Endodermal cell (in vitro differentiated cells): ENCODE data around the gene ARHGAP10. TPM values are rescaled to one million over a fixed set of nuclear protein-coding genes. Genes with fewer than 3 reads are reported as not detected.

Experiments used
- DNase-seq: peaks from one replicate; pipeline ENCODE4 v3.0.0-alpha.2; 2017
- H3K27ac ChIP-seq: 2 replicates; pipeline ENCODE4 v1.5.1; 2013; ENCODE audit warnings: mild to moderate bottlenecking, low read depth, low read length, moderate library complexity
- H3K27me3 ChIP-seq: 2 replicates; pipeline ENCODE4 v1.6.1; 2013; ENCODE audit warnings: mild to moderate bottlenecking, low read length, moderate library complexity; ENCODE audit not compliant: insufficient read depth, control insufficient read depth, poor library complexity, severe bottlenecking
- H3K36me3 ChIP-seq: 2 replicates; pipeline ENCODE4 v1.7.0; 2013; ENCODE audit warnings: mild to moderate bottlenecking, low read length, moderate library complexity; ENCODE audit not compliant: control insufficient read depth, insufficient read depth
- H3K4me1 ChIP-seq: one replicate; pipeline ENCODE4 v1.7.0; 2013; ENCODE audit warnings: low read length; ENCODE audit not compliant: control insufficient read depth, insufficient read depth
- H3K4me3 ChIP-seq: 2 replicates; pipeline ENCODE4 v1.5.1; 2013; ENCODE audit warnings: mild to moderate bottlenecking, low read length, moderate library complexity
- H3K9ac ChIP-seq: 2 replicates; pipeline ENCODE4 v1.6.1; 2013; ENCODE audit warnings: mild to moderate bottlenecking, low read length, moderate library complexity; ENCODE audit not compliant: poor library complexity, severe bottlenecking; ENCODE audit errors: extremely low read depth
- H3K9me3 ChIP-seq: 2 replicates; pipeline ENCODE4 v1.6.1; 2013; ENCODE audit warnings: mild to moderate bottlenecking, low read length, moderate library complexity; ENCODE audit not compliant: control insufficient read depth
- H3K27ac Mint-ChIP-seq: 2 replicates; pipeline ENCODE4 v1.8.0; 2020; ENCODE audit warnings: mixed read lengths
- H3K27me3 Mint-ChIP-seq: 2 replicates; pipeline ENCODE4 v1.8.0; 2021; ENCODE audit warnings: mild to moderate bottlenecking, mixed read lengths; ENCODE audit not compliant: insufficient read depth
- H3K36me3 Mint-ChIP-seq: 2 replicates; pipeline ENCODE4 v1.8.0; 2020; ENCODE audit warnings: low read depth, mixed read lengths
- H3K4me1 Mint-ChIP-seq: 2 replicates; pipeline ENCODE4 v1.8.0; 2020; ENCODE audit warnings: mixed read lengths
- H3K4me3 Mint-ChIP-seq: 2 replicates; pipeline ENCODE4 v1.8.0; 2020; ENCODE audit warnings: mild to moderate bottlenecking, moderate library complexity, mixed read lengths
- H3K9me3 Mint-ChIP-seq: 2 replicates; pipeline ENCODE4 v1.8.0; 2020; ENCODE audit warnings: mild to moderate bottlenecking, mixed read lengths
- WGBS, 2 experiments: methylation state at CpG; one replicate each; pipeline versions ENCODE4 v1.1.5 to v1.1.7; 2013; ENCODE audit warnings: missing lambda C conversion rate in 2 of 2, mixed read lengths in 1 of 2; ENCODE audit not compliant: insufficient coverage in 1 of 2, insufficient read length in 1 of 2; 5-methylcytosine and 5-hydroxymethylcytosine counted together
- total RNA-seq, 2 donors: library from RNA; stranded (reverse); fragmentation: NEBNext Ultra II Directional in 1 of 2; extraction: Animal tissue kit (Norgen Biotek cat#: 25700) in 1 of 2; gene quantifications; 2 replicates in 1 of 2; 3 replicates in 1 of 2; pipeline ENCODE4 v1.2.1, GENCODE V29; 2021
- TF ChIP-seq, protein P1 (sequence below): fragments of 200-600 bp; sonication (generic); conservative IDR thresholded peaks from 2 replicates; pipeline ENCODE4 v1.5.0; 2021; ENCODE audit warnings: antibody characterized with exemption, mild to moderate bottlenecking

Gene ARHGAP10
- total RNA-seq, 2 donors from 2014 or later: 9.1 to 11.8 TPM

DNA sequence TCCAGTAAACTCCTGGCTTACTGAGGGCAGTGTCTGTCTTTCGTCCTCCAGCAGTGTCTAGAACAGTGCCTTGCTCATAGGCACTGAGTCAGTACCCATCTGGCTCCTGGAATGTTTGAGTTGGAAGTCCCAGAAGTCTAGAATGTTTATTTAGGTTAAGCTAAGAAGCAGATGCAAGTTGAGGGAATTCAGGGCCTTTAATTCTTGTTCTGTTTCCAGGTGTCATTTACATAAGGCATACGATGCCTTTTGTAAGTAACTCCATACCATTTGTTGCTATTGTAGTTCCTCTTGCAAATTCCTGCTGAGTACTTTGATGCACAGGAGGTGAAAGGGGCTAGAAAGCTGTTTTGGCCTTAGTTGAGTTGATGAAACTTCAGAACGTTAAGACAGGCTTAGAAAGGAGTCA is 22.2 kb downstream of the ARHGAP10 start:
- Mint-ChIP-seq H3K9me3 (no peaks in the 10 kb centered on the region), H3K4me3 (no peak overlapping the region), H3K27ac (peak overlapping the region; percentile 58), H3K4me1 (peaks cover 15% of the 10 kb centered on the region), H3K36me3 (no peaks in the 10 kb centered on the region), H3K27me3 (no peaks in the 10 kb centered on the region)
- H3K27ac ChIP-seq: no peak overlapping the region
- H3K36me3 ChIP-seq: no peaks in the 10 kb centered on the region
- 68 to 72% methylated on average over 2 to 3 of the region's 3 CpGs for WGBS, 2 experiments
- H3K9me3 ChIP-seq: no peaks in the 10 kb centered on the region
- no peak for DNase-seq
- H3K27me3 ChIP-seq: no peaks in the 10 kb centered on the region
- H3K4me1 ChIP-seq: no peaks in the 10 kb centered on the region
- no peak overlapping the region for H3K9ac ChIP-seq
- TF ChIP-seq, protein P1, sequence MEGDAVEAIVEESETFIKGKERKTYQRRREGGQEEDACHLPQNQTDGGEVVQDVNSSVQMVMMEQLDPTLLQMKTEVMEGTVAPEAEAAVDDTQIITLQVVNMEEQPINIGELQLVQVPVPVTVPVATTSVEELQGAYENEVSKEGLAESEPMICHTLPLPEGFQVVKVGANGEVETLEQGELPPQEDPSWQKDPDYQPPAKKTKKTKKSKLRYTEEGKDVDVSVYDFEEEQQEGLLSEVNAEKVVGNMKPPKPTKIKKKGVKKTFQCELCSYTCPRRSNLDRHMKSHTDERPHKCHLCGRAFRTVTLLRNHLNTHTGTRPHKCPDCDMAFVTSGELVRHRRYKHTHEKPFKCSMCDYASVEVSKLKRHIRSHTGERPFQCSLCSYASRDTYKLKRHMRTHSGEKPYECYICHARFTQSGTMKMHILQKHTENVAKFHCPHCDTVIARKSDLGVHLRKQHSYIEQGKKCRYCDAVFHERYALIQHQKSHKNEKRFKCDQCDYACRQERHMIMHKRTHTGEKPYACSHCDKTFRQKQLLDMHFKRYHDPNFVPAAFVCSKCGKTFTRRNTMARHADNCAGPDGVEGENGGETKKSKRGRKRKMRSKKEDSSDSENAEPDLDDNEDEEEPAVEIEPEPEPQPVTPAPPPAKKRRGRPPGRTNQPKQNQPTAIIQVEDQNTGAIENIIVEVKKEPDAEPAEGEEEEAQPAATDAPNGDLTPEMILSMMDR: no peak
- no peak overlapping the region for H3K4me3 ChIP-seq

GRCh38 chr4:147755561-147756295 is 23.8 kb downstream of the ARHGAP10 start:
- no peak for DNase-seq
- no peaks in the 10 kb centered on the region for H3K36me3 Mint-ChIP-seq
- Histone ChIP-seq H3K27ac (no peak overlapping the region), H3K9ac (no peak overlapping the region), H3K4me3 (no peak overlapping the region), H3K36me3 (no peaks in the 10 kb centered on the region), H3K4me1 (no peaks in the 10 kb centered on the region), H3K9me3 (no peaks in the 10 kb centered on the region), H3K27me3 (no peaks in the 10 kb centered on the region)
- TF ChIP-seq, protein P1: no peak
- 90% methylated on average over 3 of the region's 3 CpGs; no CpG with 5 or more reads in 1 of the 2 experiments for WGBS, 2 experiments
- no peak overlapping the region for H3K4me3 Mint-ChIP-seq
- peaks cover 10% of the 10 kb centered on the region for H3K4me1 Mint-ChIP-seq
- H3K27ac Mint-ChIP-seq: peak overlapping the region; percentile 52
- no peaks in the 10 kb centered on the region for H3K27me3 Mint-ChIP-seq
- no peaks in the 10 kb centered on the region for H3K9me3 Mint-ChIP-seq

DNA sequence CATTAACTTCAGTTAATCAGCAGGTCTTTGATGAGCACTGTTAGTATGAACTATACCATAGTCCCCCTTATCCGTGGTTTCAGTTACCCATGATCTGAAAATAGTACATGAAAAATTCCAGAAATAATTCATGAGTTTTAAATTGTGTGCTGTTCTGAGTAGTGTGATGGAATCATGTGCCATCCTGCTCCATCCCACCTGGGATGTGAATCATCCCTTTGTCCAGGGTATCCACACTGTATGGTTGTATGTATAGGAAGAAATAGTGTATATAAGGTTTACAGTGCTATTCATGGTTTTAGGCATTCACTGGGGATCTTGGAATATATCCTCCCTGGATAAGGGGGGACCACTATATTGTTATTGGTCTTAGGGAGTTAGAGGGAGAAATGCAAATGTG is 24.5 kb downstream of the ARHGAP10 start:
- TF ChIP-seq, protein P1: no peak
- no peaks in the 10 kb centered on the region for H3K4me1 ChIP-seq
- Mint-ChIP-seq H3K36me3 (no peaks in the 10 kb centered on the region), H3K27ac (no peak overlapping the region), H3K9me3 (no peaks in the 10 kb centered on the region), H3K27me3 (no peaks in the 10 kb centered on the region), H3K4me3 (no peak overlapping the region), H3K4me1 (peaks cover 11% of the 10 kb centered on the region)
- H3K9me3 ChIP-seq: no peaks in the 10 kb centered on the region
- H3K27ac ChIP-seq: no peak overlapping the region
- H3K27me3 ChIP-seq: no peaks in the 10 kb centered on the region
- no peaks in the 10 kb centered on the region for H3K36me3 ChIP-seq
- WGBS, 2 experiments: 100% methylated on average over 1 of the region's 1 CpG; no CpG with 5 or more reads in 1 of the 2 experiments
- H3K9ac ChIP-seq: no peak overlapping the region
- no peak overlapping the region for H3K4me3 ChIP-seq
- no peak for DNase-seq
